Vagina (tissue), 2 donors: ENCODE data around the gene NF2. TPM values are rescaled to one million over a fixed set of nuclear protein-coding genes. Genes with fewer than 3 reads are reported as not detected.

Experiments
- DNase-seq, 2 donors: peaks; one replicate each; pipeline ENCODE4 v3.0.0-alpha.2; 2017; ENCODE audit errors: extremely low spot score in 2 of 2
- H3K27ac ChIP-seq: fragments of 200-600 bp; sonication (generic); one replicate; pipeline ENCODE4 v1.5.1; 2019
- H3K27me3 ChIP-seq: fragments of 200-600 bp; sonication (generic); one replicate; pipeline ENCODE4 v1.5.1; 2019
- H3K36me3 ChIP-seq, 2 donors: fragments of 200-600 bp; sonication (generic); one replicate each; pipeline ENCODE4 v1.5.1; 2017 to 2019
- H3K4me1 ChIP-seq: fragments of 200-600 bp; sonication (generic); one replicate; pipeline ENCODE4 v1.5.1; 2019
- H3K4me3 ChIP-seq, 2 donors: fragments of 200-600 bp; sonication (generic); 1 replicate in 1 of 2; 2 replicates in 1 of 2; pipeline ENCODE4 v1.5.1; 2016 to 2019
- H3K9me3 ChIP-seq: fragments of 200-600 bp; sonication (generic); one replicate; pipeline ENCODE4 v1.5.1; 2019
- POLR2A ChIP-seq, 2 donors: fragments of 450-650 bp; IDR thresholded peaks; one replicate each; pipeline ENCODE4 v1.6.1; 2017; ENCODE audit warnings: antibody characterized with exemption in 2 of 2, mild to moderate bottlenecking in 2 of 2, moderate library complexity in 2 of 2
- POLR2AphosphoS5 ChIP-seq, 2 donors: sonication (generic); formaldehyde crosslinking; IDR thresholded peaks; one replicate each; pipeline ENCODE4 v1.9.0; 2017; ENCODE audit warnings: antibody characterized with exemption in 2 of 2, mild to moderate bottlenecking in 2 of 2, low read depth in 1 of 2; ENCODE audit not compliant: insufficient read depth in 1 of 2
- intact Hi-C: fragments of 100-400 bp; cut with DNase I; formaldehyde crosslinking; loops from one replicate; pipeline ENCODE4 v1.15.1; 2023
- total RNA-seq: library from RNA; depleted of rRNA; stranded (reverse); fragments of >200 nt; gene quantifications from one replicate; pipeline ENCODE4 v1.2.3, GENCODE V29; 2016
- TF ChIP-seq, protein P1 (sequence below), 3 experiments: fragments of 450-650 bp in 2 of 3; fragments of 200-600 bp in 1 of 3; sonication (generic) in 1 of 3; IDR thresholded peaks; one replicate each; pipeline ENCODE4 v1.5.1; 2017 to 2019; ENCODE audit warnings: antibody characterized with exemption in 3 of 3, mild to moderate bottlenecking in 2 of 3, moderate library complexity in 2 of 3

The NF2 gene
- total RNA-seq, 1 donor from 2014 or later: 15.7 TPM

DNA sequence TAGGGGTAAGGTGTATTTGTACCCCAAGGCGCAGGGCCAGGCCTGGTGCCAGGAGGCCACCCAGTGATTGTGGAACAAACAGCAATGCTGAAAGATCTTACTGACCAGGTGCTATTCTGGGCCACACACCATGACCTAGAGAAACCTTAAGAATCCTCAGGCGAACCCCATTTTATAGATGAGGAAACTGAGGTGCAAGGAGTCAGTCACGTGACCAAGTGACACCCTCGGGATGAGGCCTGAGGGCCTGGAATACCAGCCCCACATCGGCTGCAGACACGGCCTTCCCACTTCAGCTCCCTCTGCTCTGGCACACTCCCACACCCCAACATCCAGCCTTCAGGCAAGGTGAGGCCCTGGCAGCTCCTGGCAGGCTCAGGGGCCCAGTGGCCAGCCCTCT, 129.4 kb downstream of the NF2 start:
- peaks cover 15% of the 10 kb centered on the region for H3K4me1 ChIP-seq
- H3K27me3 ChIP-seq: no peaks in the 10 kb centered on the region
- H3K36me3 ChIP-seq: peaks cover 0 to 9% of the 10 kb centered on the region in 2 donors
- no peaks in the 10 kb centered on the region for H3K9me3 ChIP-seq
- no peak for TF ChIP-seq POLR2AphosphoS5 (IDR thresholded peaks at IDR 0.05; ENCODE audit: insufficient read depth in 1 of 2, low read depth in 1 of 2)
- TF ChIP-seq, protein P1, sequence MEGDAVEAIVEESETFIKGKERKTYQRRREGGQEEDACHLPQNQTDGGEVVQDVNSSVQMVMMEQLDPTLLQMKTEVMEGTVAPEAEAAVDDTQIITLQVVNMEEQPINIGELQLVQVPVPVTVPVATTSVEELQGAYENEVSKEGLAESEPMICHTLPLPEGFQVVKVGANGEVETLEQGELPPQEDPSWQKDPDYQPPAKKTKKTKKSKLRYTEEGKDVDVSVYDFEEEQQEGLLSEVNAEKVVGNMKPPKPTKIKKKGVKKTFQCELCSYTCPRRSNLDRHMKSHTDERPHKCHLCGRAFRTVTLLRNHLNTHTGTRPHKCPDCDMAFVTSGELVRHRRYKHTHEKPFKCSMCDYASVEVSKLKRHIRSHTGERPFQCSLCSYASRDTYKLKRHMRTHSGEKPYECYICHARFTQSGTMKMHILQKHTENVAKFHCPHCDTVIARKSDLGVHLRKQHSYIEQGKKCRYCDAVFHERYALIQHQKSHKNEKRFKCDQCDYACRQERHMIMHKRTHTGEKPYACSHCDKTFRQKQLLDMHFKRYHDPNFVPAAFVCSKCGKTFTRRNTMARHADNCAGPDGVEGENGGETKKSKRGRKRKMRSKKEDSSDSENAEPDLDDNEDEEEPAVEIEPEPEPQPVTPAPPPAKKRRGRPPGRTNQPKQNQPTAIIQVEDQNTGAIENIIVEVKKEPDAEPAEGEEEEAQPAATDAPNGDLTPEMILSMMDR (IDR thresholded peaks at IDR 0.05): no peak
- TF ChIP-seq POLR2A (IDR thresholded peaks at IDR 0.05): no peak
- H3K27ac ChIP-seq: no peak overlapping the region
- intact Hi-C loops: no loop called here
- no peak for DNase-seq
- H3K4me3 ChIP-seq: no peak overlapping the region

DNA sequence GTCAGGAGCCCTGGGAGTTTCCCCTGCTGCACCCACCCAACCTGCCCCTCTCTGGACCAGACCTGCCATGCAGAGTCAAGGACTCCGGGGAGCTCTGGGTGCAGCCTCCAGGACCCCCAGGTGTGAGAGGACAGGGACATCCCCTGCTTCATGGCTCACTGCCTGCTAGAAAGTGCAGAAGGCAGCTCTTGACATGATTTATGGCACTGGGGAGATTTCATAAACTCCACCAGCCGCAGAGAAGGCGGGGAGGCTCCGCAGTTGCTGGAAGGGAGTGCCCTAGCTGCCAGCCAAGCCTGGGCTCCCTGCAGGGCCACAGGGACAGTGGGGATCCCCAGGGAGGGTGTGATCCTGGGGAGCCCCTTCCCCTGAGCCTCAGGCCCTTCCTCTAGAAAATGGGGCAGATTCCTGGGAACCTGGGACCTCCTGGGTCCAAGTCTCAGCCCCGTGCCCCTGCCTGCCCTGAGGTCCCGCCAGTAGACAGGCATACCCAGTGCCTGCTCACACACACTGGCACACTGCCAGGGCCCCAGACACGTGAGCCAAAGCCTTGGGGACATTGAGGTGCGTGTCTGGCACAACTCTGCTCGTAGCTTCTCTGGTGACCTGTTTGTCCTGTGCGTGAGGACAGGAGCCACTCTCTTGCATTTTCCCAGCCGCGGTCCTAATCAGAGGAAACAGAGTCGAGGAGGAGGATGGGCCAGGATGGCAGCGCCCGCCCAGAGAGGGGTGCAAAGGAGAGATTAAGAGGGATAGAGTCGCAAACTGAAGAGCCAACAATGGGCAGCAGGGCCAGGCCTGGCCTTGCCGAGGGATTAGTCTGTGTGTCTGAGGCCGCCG, 130.1 kb downstream of the NF2 start:
- no peak overlapping the region for H3K4me3 ChIP-seq
- no peaks in the 10 kb centered on the region for H3K27me3 ChIP-seq
- H3K4me1 ChIP-seq: peaks cover 15% of the 10 kb centered on the region
- TF ChIP-seq POLR2AphosphoS5 (IDR thresholded peaks at IDR 0.05; ENCODE audit: insufficient read depth in 1 of 2, low read depth in 1 of 2) (no peak), POLR2A (IDR thresholded peaks at IDR 0.05) (no peak)
- TF ChIP-seq, protein P1 (IDR thresholded peaks at IDR 0.05): no peak
- no peak overlapping the region for H3K27ac ChIP-seq
- H3K36me3 ChIP-seq: peaks cover 0 to 9% of the 10 kb centered on the region in 2 donors
- intact Hi-C loops: no loop called here
- H3K9me3 ChIP-seq: no peaks in the 10 kb centered on the region
- DNase-seq: no peak

GRCh38 chr22:29734406-29734805, 131.0 kb downstream of the NF2 start:
- Histone ChIP-seq H3K36me3 (peaks cover 0 to 9% of the 10 kb centered on the region in 2 donors), H3K27me3 (no peaks in the 10 kb centered on the region), H3K4me3 (no peak overlapping the region), H3K9me3 (no peaks in the 10 kb centered on the region), H3K4me1 (peaks cover 15% of the 10 kb centered on the region), H3K27ac (no peak overlapping the region)
- TF ChIP-seq, protein P1 (IDR thresholded peaks at IDR 0.05): no peak
- TF ChIP-seq POLR2AphosphoS5 (IDR thresholded peaks at IDR 0.05; ENCODE audit: insufficient read depth in 1 of 2, low read depth in 1 of 2) (no peak), POLR2A (IDR thresholded peaks at IDR 0.05) (no peak)
- intact Hi-C loops: no loop called here
- DNase-seq: no peak

DNA sequence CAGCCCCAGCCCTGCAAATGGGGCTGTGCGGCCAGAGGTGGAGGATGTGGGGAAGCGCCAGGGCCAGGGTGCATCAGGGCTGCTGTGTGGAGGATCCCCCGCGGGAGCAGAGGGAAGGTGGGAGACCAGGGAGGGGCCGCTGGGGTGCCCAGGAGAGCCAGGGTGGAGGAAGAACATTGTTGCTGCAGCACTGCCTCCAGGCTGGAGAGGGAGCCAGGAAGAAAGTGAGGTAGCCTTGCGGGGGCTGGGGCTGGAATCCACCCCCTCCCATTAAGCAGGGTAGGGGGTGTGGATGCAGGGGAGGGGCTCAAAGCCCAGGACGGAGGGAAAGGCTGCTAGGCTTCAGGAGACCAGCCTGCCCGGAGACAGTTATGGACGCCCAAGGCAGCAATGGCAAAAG, 131.4 kb downstream of the NF2 start:
- Histone ChIP-seq H3K27ac (no peak overlapping the region), H3K4me3 (no peak overlapping the region), H3K4me1 (peaks cover 15% of the 10 kb centered on the region), H3K9me3 (no peaks in the 10 kb centered on the region), H3K36me3 (peaks cover 0 to 9% of the 10 kb centered on the region in 2 donors), H3K27me3 (no peaks in the 10 kb centered on the region)
- intact Hi-C loops: no loop called here
- DNase-seq: no peak
- no peak for TF ChIP-seq POLR2A (IDR thresholded peaks at IDR 0.05)
- TF ChIP-seq, protein P1 (IDR thresholded peaks at IDR 0.05): no peak
- no peak for TF ChIP-seq POLR2AphosphoS5 (IDR thresholded peaks at IDR 0.05; ENCODE audit: insufficient read depth in 1 of 2, low read depth in 1 of 2)

GRCh38 chr22:29735416-29735815, 132.0 kb downstream of the NF2 start:
- TF ChIP-seq, protein P1 (IDR thresholded peaks at IDR 0.05): no peak
- TF ChIP-seq POLR2AphosphoS5 (IDR thresholded peaks at IDR 0.05; ENCODE audit: insufficient read depth in 1 of 2, low read depth in 1 of 2): no peak
- TF ChIP-seq POLR2A (IDR thresholded peaks at IDR 0.05): no peak

More at GRCh38 chr22:29735416-29735815, 132.0 kb downstream of the NF2 start:
- Histone ChIP-seq H3K9me3 (no peaks in the 10 kb centered on the region), H3K36me3 (peaks cover 0 to 9% of the 10 kb centered on the region in 2 donors), H3K4me3 (no peak overlapping the region), H3K27ac (no peak overlapping the region), H3K4me1 (peaks cover 15% of the 10 kb centered on the region), H3K27me3 (no peaks in the 10 kb centered on the region)
- no peak for DNase-seq
- intact Hi-C loops: no loop called here
